Measurements from ENCODE around the gene SNTG2.

SNTG2 gene

DNA sequence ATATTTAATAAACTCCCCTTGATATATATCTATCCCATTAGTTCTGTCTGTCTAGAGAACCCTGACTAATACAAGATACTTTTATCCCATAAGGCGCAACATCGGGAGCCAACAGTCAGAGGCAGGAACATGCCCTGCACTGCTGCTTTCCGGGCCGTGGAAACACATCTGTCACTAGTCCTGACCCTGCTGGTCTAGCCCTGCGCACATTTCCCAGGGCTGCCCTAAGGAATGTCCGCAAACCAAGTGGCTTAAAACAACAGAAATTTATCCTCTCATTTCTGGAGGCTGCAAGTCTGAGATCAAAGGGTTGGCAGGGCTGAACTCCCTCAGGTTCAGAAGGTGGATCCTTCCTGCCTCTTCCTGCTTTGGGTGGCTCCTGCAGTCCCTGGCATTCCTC lies 348.4 kb downstream of the SNTG2 start:
- DNase-seq: no peak

DNA sequence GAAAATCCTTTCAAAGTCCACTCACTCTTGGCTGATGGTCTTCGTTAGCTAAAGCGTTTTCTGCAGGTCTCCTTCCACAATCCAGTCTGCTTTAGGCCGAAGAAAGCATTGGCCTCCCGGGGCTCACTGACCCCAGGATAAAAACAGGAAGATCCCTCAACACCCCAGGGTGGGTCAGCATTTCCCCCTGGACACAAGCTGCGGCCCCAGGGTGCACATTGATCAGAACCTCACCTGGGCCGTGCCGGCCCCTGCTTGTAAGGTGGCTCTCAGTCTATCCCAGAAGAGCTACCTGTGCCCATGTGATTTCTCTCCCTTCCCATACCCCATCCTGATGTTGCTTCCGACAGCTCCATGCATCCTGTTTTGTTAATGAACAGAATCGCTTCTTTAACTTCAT lies 349.6 kb downstream of the SNTG2 start:
- no peak for DNase-seq

DNA sequence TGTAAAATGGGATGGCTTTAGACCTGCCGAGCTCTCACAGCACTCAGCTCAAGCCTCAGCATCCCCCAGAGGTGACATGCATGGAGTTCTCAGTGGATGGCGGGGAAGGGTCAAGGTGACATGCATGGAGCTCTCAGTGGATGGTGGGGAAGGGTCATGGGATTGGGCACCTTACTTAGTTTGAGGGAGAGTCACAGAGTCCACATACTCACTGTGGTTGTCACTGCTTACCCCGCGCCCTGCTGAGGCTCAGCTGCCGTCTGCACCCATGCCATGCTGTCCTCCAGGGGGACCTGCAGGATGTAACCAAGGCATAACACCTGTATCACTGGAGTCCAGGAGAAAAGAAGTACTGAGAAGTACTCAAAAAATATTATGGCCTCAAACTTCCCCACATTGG lies 350.4 kb downstream of the SNTG2 start:
- no peak for DNase-seq

DNA sequence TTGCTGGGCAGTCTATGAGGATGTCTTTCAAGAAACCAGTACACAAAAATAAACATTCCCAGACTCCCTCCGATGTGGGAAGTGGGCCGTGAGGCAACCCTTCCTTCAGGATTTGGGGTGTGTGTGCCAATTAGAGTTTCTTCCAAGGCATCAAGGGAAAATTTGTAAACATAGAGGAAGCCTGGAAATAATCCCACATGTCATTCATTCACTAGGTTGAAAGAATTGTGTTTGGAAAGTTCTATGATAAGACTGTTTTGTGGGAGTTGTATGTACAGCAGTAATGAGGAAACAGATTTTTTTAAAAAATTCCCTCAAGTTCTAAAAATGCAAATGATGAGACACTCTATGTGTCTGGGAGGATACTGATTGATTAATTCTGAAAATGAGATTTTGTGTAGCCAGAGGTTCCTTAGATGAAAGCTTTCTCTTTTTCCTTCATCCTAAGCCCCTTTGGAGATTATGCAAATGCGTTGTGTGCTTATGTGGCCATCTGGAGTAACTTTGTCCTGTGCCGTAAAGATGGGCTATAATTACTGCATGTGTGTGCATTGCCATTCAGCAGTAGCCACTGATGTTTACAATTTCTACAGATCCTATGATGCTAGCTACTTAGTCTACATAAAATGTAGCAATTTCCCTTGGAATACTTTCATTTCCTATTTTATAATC lies 354.8 kb downstream of the SNTG2 start:
- DNase-seq: no peak

DNA sequence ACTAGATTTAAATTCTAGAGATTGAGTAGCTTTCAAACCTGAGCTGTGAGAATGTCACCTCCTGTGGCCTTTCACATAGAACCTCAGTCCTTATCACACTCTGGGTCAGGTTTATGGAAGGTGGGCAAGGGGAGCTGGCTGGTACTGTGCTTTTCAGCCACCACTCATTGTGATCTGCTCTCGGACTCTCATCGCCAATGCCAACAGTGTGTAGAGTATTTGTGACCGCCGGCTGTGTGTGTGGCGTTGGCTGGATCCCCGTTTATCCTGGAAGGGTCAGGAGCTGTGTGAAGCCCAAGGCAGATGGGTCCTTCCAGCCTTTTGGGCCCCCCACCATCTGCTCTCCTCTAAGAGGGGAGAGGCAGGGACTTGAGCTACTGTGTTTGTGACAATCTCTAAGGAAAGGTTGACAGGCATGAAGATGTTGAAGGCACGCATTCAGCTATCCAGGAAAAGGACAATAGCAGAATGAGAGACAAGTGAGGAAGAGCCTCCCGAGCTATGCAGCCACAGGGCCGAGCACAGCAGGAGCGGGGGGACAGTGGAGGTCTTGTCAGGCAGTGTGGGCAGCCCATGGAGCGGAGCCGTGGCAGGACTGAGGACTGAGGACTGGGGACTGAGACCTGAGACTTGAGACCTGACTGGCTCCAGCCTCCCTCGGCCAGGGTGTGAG lies 355.5 kb downstream of the SNTG2 start:
- DNase-seq: no peak

DNA sequence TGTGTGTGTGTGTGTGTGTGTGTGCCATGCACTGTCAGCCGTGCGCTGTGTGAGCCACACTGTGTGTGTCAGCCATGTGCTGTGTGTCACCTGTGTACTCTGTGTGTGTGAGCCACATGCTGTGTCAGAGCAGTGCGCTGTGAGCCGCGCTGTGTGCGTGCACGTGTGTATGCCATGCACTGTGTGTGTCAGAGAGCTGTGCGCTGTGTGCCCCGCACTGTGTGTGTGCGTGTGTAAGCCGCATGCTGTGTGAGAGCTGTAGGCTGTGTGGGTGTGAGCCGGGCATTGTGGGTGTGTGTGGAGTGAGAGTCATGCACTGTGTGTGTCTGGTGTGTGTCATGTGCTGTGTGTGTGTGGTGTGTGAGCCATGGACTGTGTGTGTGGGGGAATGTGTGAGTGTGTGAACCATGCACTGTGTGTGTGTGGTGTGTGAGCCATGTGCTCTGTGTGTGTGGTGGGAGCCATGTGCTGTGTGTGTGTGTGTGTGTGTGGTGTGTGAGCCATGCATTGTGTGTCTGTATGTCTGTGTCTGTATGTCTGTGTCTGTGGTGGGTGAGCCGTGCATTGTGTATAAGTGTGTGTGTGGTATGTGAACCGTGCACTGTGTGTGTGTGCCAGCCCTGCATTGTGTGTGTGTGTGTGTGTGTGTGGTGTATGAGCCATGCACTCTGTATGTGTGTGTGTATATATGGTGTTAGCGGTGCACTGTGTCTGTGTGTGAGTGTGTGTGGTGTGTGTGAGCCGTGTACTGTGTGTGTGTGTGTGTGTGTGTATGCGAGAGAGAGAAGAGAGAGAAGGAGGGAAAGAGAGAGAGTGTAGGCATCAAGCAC lies 356.3 kb downstream of the SNTG2 start:
- no peak for DNase-seq

DNA sequence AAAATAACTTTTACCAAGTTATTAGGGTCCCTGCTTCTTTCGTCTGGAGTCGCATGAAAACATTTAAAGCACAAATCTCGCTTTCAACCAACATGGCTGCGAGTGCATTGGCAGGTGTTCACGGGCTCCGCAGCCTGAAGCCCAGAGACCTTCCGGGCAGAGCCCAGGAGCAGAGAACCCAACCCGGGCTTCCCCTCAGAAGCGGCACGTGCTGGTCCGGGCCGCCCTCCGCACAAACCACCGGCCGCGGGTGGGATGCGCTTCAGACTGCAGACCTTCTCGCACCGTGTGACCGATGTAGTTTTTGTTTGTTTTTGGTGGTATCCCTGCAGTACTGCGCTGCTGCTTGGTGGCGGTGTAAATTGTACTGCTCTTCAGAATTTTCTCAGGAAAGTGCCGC lies 357.0 kb downstream of the SNTG2 start:
- DNase-seq: no peak

DNA sequence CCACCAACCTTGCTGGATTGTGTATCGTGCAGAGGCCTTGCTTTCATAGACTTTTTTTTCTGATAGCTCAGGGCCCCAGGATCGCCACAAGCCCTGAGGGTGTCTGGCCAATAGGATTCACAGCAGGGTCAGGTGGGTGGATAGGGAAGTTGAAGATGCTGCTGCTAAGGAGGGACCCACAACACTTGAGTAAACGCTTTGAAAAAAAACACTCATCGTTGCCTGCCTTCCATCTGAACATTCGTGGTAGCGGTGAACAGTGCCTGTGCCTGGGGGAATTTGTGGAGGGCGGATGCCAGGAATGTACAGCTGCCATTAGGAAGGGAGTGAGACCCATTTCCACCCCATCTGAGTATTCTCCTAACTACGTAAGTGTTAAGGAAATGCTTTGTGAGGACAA lies 358.0 kb downstream of the SNTG2 start:
- no peak for DNase-seq

DNA sequence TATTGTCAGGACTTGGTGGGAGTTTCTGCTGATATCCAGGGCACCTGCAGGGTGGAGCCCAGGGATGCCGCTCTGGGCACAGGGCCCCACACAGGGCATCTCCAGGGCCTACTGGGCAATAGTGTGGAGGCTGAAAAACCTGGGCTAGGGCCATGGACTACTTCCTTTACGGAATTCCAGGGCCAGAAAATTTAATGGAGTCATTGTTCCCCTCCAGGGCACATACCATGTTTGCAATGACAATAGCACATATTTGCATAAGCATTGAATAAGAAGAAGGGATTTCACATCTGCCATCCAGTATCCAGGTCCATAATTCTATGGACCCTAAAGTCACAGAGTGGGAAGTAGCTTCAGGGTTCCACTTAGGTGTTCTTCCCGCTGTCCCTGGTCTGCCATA lies 358.9 kb downstream of the SNTG2 start:
- DNase-seq: no peak

DNA sequence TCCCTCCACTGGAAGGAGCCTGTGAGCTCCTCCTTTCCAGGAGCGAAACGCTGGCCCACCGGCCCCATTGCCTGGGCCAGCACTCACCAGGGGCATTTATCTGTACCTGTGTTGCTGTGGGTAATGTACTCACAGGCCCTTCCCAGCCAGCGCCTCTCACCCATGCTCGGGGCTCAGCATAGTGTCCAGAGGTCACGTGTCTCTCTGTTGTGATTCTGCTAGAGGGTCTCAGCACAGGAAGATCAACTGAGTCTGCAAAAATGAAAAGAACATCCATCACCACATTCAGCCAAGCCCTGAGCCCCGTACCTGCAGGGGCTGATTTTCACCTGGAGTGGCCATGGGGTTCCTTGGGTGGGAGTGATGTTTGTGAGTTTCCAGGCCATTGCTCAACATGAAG lies 359.6 kb downstream of the SNTG2 start:
- DNase-seq: no peak

DNA sequence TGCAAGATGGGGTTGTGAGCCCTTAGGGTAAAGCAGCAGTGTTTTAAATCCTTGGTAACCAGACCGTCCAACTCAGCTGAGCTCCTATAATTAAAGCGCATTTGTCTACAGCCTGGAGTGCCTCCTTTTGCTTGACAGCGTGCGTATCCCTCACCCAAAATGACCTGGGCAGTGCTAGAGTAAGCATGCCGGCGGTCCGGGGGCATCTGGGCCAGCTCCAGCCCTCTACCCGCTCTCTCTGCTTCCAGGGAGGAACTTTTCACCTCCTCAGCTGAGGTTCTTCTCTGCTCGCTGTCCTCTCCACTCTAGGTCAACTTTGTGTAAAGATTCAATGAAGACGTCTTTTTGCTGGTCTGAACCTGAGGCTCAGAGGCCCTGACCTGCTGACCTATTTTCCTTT lies 360.2 kb downstream of the SNTG2 start:
- no peak for DNase-seq

DNA sequence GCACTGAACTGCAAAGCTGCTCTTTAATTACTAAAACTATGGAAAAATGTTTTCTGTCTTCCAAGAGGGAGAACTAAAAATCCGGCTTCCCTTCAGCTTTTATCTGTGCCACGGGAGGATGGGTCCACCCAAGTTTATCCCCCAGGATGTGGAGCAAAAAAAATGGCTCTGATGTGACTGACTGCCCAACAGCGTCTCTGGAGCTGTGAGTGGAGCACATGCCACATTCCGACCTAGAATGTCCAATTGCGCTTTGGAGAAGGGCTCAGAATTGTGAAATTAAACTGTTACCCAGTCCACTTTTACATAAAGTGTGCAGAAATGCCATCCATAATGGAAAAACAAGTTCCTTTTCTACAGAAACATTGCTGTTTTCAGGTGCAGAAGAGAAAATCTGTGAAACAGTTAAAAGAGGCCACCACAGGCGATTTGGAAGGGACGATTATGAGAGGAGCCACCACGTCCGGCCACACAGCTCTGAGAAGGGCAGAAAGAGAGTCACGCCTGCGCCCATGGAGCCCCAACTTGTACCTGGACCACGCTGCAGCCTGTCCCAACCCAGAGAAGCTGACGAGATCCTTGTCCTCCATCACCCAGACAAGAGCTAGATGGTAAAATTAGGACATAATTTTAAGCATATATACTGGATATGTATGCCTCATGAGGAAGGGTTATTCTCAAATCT lies 362.7 kb downstream of the SNTG2 start:
- no peak for DNase-seq

DNA sequence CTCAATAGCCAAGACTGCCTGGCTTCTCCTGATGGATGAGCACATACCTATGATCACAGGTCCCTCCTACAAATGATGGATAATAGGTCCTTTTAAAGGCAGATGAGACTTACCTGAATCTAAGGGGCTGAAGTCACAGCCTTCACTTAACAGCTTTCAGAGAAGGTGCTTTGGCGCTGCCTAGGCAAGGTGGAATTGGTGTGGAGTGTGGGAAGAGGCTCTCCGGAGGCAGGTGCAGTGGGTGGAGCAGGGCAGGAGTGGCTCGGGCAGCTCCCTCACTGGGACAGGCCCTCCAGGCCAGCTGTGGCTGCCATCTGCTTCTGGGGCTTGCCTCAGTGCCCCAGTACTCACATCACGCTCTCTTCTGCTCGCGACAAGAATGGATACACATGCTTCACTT lies 363.6 kb downstream of the SNTG2 start:
- DNase-seq: no peak

DNA sequence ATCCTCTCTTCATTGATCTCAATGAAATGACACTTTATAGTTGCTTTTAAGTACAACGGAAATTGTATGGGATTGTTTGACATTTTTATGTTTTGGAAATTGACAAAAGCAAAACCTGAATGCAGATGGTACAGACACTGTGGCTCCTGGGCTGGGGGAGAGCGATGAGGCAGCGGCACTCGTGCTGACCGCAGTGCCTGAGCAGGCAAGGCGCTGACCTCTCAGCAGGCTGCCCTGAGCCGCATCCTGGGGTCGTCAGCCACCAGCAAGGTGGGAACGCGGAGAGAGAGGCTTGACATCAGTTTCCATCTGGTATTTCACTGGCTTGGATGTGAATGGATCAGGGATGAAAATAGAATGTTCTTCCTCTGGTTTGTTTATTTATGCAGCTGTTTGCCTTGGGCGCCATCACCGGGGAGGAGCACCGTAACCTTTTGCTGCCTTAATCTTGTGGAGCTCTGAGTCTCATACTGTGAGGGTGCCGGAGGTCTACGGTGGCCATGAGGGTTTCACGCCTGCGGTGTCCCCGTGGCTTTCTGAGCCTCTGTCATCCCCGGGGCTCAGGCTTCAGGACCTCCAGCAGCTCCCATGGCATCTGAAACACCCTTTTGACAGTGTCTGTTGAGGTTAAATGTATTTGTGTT lies 367.8 kb downstream of the SNTG2 start:
- DNase-seq: no peak

DNA sequence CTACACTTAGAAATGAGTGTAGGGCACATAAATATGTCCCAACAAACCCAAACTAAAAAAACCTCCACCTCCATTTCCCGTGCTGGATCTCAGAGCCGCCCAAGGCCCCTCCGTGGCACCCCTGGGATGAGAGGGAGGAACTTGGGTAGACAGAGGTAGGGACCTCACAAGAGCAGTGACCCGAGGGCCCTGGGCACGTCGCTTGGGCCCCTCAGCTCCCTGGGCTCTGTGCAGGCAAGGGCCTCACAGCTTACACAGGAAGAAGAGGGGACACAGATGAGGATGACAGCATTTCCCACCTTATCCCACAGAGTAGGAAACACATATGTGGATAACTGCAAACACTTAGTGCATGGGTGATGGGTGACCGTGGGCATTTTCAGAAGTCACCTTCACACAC lies 368.7 kb downstream of the SNTG2 start:
- DNase-seq: no peak

DNA sequence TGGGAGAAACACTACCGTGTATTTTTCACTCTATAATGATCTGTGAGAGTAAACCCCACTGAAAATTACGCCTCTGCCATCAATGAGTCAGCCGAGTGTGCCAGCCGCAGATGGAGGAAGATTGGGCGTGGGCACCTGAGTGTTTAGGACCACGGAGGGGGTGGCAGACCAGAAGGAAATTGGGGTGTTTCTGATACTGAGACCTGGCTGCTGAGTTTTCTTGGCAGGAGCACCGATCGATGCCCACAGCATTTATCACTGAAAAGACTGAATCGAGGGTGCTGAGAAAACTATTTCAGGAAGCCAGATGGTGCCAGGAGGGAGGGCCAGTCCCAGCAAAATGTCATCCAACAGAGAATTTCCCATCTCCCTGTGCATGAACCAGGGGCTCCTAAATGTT lies 370.7 kb downstream of the SNTG2 start:
- no peak for DNase-seq

DNA sequence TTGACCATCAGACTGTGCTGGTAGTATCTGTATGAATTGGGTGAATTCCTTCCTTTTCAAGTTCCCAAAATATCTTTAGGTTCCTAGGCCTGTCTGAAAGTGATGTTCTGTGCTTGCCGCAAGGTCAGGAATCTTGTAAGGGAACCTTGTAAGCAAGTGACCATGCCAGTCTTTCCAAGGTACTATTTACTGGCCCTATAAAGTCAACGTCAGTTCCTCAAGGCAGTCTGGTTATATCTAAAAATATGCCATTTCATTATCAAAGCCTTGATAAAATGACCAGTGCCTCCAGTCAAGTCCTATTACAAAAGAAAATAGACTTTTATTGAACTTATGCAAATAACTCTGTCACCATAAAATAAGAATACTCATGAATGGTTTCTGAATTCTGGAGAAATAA lies 374.2 kb downstream of the SNTG2 start:
- DNase-seq: no peak

DNA sequence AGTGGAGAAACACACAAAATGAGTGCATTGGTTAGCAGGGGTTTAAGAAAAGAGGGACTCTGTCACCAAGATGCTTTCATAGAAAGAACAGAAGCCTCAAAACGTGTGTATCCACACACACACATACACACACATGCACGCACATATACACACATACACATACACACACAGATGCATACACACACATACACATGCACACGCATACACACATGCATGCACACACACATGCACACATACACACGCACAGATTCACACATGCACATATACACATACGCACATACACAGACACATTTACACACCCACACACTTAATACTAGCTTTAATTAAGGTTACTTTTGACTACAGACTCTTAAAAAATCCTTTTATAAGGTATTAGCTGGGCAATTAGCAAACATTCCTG lies 378.0 kb downstream of the SNTG2 start:
- no peak for DNase-seq

DNA sequence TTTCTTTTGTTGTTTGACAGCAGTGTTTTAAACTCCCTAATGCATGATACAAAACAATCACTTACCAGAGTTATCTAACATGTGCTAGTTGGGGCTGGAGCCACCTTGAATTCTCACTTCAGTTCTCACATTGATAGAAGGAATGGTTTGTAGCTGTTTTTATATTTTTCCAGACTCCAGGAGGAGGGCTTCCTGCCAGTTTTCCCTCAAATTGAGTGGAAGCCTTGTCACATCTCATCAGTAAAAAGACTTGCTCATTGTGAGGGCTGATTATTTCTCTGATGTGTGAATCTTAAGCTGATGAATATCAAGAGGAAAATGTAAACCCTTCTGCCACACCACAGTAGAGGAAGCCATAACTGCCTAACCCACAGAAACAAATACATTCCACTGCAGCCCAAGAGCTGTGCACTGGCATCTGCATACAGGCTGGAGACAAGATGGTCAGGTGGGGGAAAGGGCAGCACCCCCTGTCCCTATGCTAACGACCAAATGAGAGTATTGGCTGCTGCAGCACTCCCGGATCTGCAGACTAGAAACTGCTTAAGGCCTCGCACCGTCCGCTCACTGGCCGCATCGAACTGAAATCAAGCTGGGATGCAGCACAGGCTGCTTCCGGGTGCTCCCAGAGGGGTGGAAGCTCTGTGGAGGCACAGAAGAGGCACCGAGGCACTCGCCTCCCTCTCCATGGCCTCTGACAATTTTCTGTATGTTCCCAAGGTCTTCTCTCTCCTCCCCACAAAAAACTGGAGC lies 388.9 kb downstream of the SNTG2 start:
- DNase-seq: no peak

DNA sequence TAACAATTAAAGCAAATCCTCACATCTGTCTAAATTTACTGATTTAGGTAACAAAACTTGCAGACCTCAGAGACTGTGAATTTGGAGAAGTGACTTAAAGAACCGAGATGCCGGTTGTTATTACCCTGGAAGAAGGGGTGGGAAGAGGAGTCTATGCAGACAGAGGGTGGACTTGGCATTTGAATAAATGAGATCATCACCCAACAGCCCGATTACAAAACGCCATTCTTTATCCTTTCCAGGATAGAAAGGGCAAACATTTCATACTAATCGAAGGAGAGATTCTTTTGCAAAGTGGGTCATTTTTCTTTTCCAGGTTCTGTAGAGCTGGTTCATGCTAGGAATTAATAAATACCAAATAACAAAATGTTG lies 389.5 kb downstream of the SNTG2 start:
- DNase-seq: no peak

DNA sequence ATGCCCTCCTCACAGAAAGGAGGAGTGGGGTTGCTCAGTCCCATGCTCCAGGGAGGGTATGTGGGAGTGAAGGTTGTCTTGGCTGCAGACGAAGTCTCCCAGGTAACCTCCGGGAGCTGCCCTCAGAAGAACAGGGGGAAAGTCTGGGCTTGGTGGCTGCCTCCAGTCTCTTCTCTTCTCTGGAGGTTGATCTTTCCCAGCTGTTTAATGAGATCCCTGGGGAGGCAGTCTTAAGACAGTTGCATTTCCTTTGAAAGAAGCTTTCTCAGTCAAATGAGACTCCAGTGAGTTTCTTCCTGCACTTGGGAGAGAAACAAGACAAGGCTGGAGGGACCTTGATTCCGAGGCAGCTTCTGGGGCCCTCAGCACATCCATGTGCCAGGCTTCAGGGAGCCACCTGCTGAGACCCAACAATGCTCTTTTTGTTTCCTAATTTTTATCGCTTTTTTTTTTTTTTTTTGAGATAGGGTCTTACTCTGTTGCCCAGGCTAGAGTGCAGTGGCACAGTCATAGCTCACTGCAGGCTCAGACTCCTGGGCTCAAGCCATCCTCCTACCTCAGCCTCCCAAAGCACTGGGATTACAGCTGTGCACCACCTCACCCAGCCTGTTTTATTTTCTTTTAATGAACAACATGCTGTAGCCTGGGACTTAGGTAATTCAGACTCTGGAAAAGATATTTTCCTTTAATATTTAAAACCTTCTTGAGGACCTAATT lies 390.9 kb downstream of the SNTG2 start:
- DNase-seq: no peak

DNA sequence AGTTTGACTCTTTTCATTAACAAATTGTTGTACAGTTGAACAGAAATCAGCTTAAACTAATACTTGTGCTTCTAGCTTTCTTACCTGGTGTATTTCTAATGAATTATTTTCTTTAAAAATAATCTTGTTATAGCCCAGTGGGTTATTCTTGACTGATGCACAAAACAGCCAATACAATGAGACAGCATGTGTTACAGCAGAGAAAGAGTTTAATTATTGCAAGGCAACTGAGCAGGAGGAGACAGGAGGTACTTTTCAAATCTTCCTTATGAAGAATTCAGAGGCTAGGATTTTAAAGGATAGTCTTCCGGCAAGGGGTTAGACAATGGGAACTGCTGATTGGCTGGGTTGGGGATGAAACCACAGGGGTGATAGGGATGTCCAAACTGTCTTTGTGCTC lies 398.1 kb downstream of the SNTG2 start:
- DNase-seq: no peak

Measured in stimulated activated CD8-positive, alpha-beta memory T cell treated with anti-CD3 and anti-CD28 coated beads, Interleukin-4, amount 100 ng/mL, for 48 hours (primary cell).